Heart left ventricle (tissue), 13 donors: ENCODE data around the gene PRKCA.

Experiments used
- CTCF ChIP-seq, 12 donors: fragments of 200-600 bp; sonication (generic) in 4 of 12; IDR thresholded peaks; one replicate each; pipeline versions ENCODE4 v1.5.0 to v1.8.0; 2018 to 2022; ENCODE audit warnings: antibody characterized with exemption in 12 of 12, mild to moderate bottlenecking in 5 of 12
- POLR2A ChIP-seq, 2 donors: fragments of 450-650 bp; IDR thresholded peaks; one replicate each; pipeline ENCODE4 v1.6.1; 2017; ENCODE audit warnings: antibody characterized with exemption in 2 of 2, mild to moderate bottlenecking in 2 of 2, moderate library complexity in 2 of 2
- donor health status: ischemic (EF 13 %, LVEDD 7.1; RV severe dilation, severe dysfunction).
- donor health status: DM: no; HTN: yes; CAD: no.
- donor health status: DM: no; HTN: no; CAD: no.
- donor health status: ischemic (EF 25% LVEDD 6.9; RV normal size, moderate dysfunction).
- donor health status: ischemic (EF 25% LVEDD 5.7; RV mildly dilated, moderate dysfunction).
- donor health status: ischemic (EF 35%, LVEDD 5.7; RV mildly dilated, moderate dysfunction).
- donor health status: nonischemic (EF 11% LVEDD 7.7; RV severe dilation, severe dysfunction).
- donor health status: DM: yes; HTN: yes; CAD: no.
- donor health status: PGD.
- donor health status: ischemic (EF 29% LVEDD 5.4; RV normal size, mild dysfunction).
- donor health status: nonischemic (EF 23%, LVEDD 6.1; RV moderate dilation, normal function).

- TF ChIP-seq CTCF (IDR thresholded peaks at IDR 0.05) = no peak
- TF ChIP-seq POLR2A (IDR thresholded peaks at IDR 0.05) = no peak
Observed at GRCh38 chr17:66841744-66842143, 539.3 kb downstream of the PRKCA start.
